Myocyte (in vitro differentiated cells): ENCODE measurements around the gene WNK2. TPM values are rescaled to one million over a fixed set of nuclear protein-coding genes. Genes with fewer than 3 reads are reported as not detected.

Source experiments
- DNase-seq: peaks from one replicate; pipeline ENCODE4 v3.0.0-alpha.2; 2012; ENCODE audit warnings: low read depth
- total RNA-seq: library from RNA; depleted of rRNA; stranded (reverse); fragments of >200 nt; gene quantifications from 2 replicates; pipeline ENCODE4 v1.2.3, GENCODE V29; 2014

The WNK2 gene
- total RNA-seq, 1 donor from 2014 or later, result not detected

DNA sequence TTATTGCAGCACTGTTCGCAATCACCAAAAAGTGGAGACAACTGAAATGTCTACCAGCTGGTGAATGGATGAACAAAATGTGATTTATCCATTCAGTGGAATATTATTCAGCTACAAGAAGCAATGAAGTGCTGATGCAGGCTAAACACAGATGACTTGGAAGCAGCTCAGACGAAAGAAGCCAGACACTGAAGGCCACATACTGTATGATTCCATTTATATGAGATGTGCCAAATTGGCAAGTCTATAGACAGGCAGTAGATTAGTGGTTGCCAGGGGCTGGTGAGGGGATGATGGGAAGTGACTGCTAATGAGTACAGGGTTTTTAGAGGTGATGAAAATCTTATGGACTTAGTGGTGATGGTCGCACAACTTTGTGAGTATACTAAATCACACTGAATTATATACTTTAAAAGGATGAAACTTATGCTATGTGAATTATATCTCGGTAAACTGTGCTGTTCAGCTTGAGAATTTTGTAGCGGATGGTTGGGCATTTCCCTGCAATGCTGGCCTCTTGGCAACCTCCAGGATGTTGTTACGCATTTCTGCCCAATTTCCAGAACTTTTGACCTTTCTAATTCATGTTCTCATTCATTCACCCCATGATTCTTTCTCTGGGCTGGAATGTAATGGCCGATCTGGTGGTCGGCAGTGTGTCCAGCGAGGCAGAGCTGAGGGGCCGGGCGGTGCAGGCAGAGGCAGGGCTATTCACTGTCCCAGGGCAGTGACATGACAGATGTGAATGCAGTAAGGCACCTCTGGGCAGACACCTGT is 22.0 kb upstream of the WNK2 start:
- DNase-seq, result no peak

DNA sequence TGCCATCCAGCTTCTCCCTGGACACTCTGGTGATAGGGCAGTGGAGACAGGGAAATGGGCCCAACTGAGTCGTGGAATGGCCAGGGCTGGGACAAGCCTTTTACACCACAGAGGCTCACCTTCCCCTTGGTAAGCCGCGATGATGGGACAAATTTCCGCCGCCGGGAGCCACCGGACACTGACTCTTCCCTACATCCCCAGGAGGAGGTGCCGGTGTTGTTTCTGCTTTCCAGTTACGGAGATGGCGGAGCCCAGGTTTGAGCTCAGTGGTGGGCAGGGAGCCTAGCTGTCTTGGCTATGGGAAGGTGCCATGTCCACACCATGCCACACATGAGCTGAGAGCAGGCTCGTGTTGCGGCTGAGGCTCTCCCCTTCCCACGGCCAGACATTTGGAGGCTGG is 19.9 kb upstream of the WNK2 start:
- DNase-seq, result no peak

DNA sequence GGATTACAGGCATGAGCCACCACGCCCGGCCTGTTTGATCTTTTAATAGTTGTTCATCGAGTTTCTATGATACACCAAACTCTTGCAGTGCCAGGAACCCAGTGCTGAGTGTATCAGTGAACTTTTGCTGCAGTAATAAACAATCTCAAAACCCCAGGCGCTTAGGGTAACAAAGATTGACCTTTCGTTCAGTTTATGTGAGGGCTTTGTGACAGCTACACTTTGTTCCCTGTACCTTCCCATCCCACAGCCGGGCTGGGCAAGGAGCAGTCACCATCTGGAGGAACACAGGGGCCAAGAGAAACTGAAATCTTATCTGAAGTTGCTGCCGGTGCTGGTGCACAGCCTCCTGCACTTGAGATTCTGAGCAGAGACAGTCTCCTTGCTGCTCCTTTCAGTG is 17.2 kb upstream of the WNK2 start:
- DNase-seq, result no peak

DNA sequence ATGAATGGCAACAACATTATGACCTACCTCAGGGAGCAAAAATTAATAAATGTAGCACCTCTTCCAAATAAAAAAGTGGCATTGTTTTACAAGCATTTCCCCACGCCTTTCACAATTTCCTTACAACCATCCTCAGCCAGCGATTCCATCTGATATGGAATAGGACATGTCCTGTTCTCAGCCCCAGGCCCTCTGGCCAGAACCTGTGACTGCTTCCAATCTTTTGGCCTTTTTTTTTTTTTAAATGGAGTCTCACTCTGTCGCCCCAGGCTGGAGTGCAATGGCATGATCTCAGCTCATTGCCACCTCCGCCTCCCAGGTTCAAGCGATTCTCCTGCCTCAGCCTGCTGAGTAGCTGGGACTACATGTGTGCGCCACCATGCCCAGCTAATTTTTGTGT is 16.8 kb upstream of the WNK2 start:
- no peak for DNase-seq

DNA sequence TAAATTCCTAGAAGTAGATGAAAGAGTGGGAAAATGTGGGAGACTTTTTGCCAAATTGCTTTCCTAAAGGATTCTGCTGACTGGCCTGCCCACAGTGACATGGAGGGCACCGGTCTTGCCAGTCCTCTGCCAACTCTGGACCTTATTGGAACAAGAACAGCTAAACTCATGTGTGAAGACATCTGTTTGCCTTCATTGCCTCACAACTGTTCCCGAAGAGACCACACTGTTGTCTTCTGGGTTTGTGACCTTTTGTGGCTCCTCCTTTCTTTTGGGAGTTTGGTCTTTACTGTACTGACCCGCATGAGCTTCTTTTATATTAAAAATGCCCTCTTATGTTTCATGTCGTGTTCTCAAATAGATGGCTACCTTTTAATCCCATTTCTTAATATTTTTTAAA is 16.1 kb upstream of the WNK2 start:
- no peak for DNase-seq

DNA sequence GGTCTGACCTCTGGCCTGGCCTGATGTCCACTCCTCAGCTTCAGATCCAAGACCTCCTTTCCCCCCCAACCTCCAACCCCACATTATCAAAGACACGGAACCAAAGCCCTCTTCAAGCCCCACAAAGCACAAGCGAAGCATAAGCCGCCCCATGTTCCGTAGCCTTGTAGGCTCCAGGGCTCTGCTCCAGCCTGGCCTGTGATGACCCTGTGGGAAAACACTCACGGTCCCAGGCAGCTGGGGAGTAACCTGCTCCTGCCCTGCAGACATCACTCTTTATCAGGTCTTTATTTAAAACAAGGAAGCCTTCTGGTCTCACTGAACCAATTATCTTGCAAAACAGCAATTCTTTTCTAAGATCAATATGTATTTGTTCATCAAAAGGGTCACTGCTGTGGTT is 15.4 kb upstream of the WNK2 start:
- DNase-seq, result no peak

DNA sequence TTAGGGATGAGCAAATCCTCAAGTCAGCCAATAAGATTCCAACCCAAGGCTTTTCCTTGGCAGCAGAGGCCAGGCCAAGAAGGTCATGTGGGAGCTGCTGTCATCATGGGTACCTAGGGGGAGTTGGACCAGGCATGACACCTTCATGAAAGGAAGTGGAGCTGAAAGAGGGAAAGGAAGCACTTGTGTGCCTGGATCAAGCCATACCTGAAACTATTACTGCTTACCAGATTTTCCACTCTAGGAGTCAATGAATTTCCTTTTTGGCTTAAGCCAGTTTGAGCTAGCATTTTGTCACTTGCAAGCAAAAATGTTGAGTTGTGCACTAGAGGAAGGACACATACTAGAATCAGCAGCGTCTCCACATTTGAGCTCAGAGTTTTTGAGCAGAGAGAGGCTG is 14.5 kb upstream of the WNK2 start:
- no peak for DNase-seq

DNA sequence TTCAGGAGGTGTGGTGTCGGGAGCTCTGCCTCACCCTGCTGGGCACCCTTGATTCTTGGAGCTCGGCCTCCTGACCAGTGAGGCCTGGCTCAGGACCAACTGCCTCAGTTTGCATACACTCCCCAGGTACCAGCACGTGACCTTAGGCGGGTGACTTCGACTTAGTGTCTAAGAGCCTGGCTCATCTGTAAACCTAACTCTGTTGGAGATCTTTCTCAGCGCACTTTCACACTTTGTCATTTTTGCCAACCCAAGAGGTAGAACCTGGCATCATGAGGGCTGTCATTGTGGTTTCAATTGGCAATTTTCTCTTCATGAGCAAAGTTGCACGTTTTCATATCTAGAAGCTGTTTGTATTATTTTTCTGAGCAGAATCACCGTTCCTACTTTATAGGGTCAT is 13.4 kb upstream of the WNK2 start:
- no peak for DNase-seq

DNA sequence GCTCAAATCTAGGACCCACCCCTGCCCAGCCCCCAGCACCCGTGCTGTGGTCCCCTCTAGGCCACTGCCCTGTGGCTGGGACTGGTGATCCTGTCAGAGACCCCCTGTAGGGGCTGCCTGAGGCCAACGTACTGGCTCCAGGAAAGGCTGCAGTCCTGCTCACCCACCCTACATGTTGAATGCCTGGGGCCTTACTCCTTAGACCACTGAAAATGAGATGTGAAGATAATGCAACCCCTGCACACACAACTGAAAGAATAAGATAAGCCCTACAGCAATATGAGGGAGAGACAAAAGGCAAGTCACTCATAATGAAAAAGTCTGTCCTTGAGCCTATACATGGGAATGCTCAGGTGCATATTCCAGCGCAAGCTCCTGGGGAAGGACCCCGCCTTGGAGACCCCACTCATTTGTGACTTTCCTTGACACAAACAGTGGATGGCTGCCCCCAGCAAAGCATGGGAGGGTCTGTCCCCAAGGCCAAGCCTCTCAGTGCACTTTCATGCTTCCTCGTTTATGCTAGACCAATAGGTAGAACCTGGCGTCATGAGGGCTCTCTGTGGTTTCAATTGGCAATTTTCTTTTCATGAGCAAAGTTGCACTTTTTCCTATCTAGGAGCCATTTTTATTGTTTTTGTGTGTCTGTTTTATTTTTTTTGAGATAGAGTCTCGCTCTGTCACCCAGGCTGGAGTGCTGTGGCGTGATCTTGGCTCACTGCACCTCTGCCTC is 12.5 kb upstream of the WNK2 start:
- no peak for DNase-seq

DNA sequence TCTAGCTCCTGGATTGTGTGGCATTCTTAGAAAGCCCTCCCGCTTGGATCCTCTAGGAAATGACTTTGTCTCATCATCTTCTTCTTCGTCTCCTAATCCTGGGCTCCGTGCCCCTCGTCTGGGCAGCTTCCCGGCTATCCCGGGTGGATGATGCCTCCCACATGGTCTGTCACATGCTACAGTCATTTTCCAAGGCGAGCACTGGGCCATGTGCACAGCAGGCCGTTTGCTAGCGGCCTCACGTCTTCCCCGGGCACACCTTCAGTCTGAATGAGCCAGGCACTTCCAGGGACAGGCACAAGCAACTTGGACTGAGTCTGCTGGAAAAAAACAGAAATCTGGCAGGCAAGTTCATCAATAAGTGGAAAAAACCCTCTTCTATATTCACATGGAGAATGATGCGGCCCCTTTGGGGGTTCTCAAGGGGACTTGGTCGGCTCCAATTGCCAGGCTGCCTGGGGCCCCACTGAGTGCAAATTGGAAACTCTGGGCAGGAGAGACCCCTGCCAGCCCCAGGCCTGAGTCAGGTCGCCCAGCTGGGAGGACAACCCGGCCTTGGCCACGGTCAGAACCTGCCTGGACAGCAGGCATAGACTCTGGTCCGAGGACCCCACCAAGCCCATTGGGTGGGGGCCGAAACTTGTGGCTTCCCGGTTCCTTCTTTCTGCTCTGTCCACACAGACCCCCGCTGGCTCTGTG is 11.1 kb upstream of the WNK2 start:
- no peak for DNase-seq

DNA sequence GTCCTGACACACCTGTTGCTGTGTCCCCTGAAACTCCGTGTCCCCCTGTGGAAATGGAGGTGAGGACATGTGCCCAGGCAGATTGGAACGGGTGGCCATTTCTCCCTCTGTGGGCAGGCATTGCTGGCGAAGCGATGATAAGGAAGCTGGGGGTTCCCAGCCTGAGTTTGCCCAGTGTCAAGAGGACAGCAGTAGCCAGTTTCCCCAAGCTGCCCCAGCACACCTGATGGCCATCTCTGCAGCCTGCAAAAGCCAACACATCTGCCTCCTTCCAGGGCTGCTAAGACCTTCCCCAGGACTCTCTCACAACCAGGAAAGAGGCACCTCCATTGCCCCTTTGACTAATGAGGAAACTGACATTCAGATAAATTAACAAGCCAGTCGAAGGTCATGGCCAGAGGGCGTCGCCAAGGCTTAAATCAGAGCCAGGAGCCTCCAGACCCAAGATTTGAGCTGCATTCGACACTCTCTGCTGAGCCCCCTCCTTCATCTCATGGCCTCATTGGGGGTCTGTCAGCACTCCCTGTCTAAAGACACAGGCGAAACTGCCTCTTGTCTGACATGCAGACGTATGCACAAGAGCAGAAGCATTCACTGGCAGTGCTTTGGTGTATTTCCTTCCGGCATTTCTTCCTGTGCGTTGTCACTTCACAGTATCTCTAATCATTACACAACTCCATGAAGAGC is 10.4 kb upstream of the WNK2 start:
- DNase-seq, result no peak

DNA sequence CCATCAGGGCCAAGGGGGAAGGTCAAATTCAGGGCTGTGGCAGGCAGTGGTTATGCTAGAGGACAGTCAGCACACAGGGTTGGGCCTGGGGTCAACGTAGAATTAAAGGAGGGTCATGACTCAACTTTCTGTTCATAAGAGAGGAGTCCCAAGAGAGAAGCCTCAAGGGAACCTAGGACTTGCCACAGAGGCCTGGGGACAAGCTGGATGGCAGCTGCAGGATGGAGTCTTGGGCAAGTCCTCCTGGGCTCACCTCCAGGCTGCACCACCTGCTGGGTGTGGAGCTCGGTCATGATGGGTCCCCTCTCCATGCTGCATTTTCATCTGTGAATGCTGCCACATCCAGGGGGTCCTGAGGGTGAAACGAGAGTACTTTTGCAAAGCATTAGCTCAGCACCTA is 9.0 kb upstream of the WNK2 start:
- no peak for DNase-seq

DNA sequence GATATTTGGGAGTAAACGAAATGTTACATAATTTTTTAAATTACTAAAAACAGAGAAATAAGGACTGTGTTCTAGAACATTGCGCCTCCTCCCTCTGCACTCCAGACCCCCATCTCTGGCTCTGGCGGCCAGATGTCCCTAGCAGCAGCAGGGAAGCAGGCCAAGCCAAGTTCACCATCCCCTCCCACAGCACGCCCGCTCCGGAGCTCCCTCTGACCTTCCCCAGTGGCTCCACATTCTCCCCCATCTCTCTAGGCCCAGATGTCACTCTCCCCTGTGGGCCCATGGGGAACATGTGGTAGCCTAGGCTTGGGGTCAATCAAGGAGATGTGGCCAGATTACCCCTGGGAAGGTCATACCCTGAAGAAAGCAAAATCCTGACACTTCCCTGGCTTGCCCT is 6.3 kb upstream of the WNK2 start:
- DNase-seq, result no peak

DNA sequence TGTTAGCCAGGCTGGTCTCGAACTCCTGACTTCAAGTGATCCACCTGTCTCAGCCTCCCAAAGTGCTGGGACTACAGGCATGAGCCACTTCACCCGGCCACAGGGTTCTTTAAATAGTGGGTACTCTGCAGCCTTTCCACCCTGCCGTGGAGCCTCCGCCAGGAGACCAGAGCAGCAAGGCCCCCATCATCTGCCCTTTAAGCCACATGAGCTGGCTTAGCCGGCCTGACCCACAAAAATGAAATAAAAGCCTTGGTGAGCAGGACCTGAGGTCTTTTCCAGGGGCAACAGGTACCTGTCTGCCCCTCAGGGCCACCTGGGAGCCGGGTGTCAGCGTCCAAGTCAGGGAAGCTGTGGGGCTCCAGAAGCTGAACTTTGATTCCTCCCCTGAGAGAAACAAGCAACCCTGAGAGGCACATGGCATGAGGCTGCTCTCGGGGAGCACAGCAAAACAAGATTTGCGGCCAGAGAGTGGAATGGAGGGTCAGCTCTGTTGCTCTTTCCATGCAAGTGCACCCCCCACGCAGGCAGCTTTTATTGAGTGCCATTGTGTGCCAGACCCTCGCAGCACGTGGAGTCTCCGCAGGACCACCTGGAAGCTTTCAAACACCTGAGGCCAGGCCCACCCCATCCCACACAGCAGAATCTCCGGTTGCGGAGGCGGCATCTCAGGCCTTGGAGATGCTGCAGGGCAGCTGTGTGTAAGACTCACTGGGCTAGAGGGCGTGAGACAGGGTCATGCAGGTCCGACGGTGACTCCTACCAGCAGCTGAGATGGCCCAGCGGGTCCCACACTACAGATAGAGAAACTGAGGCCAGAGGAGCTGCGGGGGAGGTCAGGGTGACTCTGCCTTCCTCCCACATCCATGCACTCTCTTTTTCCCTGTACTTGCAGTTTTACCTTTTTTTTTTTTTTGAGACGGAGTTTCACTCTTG is 4.8 kb upstream of the WNK2 start:
- DNase-seq, result no peak

DNA sequence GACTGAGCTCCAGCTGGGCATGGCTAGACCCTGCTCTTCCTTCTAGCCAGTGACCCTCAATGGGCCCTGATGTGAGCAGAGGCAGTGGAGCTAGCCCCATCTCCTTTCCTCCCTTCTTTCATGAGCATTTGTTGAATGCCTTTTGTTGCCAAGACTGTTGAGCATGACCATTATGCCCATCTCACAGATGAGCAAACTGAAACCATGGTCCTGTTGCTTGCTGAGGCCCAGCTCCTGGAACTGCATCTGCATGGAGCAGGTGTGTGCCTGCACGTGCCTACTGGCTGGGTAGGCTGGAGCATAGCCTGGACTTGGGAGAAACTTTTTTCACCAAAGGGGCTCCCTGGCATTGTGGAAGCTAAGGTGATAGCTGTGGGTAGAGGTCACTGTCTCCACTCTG is 3.0 kb upstream of the WNK2 start:
- no peak for DNase-seq

DNA sequence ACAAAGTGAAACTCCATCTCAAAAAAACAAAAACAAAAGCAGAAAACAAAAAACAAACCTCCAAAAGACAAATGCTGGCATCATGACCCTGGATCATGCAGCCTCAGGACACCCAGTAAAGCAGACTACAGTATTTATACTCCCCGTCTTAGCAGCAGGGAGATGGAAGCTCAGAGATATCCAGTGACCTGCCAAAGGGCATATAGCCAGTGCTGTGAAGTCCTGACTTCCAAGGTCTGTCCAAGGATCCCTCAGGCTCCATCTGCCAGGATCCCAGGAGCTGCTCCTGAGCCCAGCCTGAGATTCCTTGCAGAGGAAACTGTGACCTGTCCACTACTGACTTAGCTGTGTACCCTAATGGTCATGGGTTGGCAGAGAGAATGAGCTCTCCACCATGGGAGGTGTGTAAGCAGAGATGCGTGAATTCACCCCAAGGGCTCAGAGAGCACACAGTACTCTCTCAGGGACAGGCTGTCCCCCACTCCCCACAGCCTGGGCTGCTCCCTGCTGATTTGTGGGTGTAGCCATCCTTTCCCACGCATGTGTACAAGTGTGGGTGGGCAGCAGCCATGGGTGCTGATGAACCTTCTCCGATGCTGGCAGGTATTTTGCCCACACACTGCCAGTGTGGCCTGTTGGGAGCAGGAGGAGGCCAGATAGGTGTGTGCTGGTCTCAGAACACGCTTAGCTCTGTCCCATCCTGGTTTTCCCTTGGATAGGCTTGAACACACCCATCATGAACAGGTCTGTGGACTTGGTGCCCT is 2.1 kb upstream of the WNK2 start:
- no peak for DNase-seq

DNA sequence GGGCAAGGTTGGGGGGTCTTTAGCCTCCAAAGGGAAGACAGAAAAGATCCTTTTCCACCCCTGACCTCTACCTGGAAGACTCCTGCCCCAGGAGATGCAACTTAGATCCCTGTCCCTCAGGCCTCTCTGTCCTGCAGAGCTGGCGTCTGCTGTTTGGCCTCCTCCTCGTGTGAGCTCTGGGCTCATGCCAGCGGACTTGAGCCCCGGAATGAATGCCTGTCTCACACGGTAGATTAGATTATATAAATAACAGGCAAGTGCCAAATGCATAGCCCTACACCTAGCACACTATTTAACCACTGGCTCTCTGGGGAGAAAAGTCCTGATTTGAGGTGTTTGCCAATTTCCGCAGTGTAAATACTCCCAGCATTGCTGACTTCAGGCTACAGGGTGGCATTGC is 1.4 kb upstream of the WNK2 start:
- no peak for DNase-seq

DNA sequence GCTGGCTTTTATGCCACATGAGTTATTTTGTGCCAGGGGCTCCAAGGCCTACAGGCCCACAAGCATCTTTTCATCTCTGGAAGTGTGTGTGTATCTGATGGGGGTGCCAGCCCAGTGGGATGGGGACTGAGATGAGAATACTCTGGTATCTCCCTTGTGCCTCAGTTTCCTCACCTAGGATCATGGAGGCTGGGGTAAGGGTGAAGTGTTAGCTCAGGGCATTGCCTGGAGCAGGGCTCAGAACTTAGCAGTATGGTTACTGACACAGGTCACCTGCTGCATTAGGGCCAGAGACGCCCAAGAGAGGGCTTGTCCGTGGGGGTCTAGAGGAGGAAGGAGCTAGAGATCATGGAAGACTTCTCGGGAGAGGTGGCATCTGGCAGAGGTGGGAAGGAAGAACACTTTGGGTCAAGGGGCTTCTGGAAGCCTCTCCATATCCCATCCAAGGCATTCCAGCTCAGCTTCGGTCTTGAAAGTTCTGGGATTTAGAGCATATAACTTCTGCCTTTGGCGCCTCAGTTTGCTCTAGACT is 742 bp upstream of the WNK2 start:
- DNase-seq, result no peak

DNA sequence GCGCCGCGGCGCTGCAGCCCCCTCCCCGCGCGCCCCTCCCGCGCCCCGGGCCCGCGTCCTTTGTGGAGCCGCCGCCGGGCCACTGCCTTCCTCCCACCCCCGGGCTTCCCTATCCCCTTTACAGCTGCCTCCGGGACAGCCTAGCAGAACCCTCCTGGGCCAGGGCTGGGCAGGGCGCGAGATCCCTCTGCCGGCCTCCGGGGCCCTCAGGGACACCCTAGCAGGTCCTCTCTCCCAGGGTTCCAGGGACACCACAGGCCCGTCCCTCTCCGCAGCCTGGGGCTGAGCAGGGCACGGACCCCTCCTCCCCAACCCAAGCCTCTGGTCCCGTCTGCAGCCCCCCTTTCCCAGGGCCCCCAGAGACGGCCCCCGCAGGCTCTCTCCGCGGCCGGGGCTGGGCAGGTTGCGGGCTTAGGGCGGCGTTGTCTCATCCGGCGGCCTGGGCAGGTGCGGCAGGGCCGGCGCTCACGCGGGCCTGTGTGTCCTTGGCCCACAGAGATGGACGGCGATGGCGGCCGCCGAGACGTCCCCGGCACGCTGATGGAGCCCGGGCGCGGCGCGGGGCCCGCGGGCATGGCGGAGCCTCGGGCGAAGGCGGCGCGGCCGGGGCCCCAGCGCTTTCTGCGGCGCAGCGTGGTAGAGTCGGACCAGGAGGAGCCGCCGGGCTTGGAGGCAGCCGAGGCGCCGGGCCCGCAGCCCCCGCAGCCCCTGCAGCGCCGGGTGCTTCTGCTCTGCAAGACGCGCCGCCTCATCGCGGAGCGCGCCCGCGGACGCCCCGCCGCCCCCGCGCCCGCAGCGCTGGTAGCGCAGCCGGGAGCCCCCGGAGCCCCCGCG is 710 bp downstream of the WNK2 start:
- no peak for DNase-seq
